Activated naive CD4-positive, alpha-beta T cell treated with anti-CD3 and anti-CD28 coated beads, Interleukin-2, amount 50 U/mL, for 72 hours (primary cell): Measurements from ENCODE around the gene GK. TPM values are rescaled to one million over a fixed set of nuclear protein-coding genes. Genes with fewer than 3 reads are reported as not detected.
"Not testable (repeated sequence)": the region's sequence is repeated elsewhere in the genome, so short reads cannot be mapped to it uniquely, and the experiment has no call there.

ENCODE experiments used
- ATAC-seq, 2 donors: fragments of 150-1000 bp; cut with Tn5 transposase; 2 replicates each; pipeline ENCODE4 v1.10.0; 2021; ENCODE audit warnings: mild to moderate bottlenecking in 2 of 2, moderate library complexity in 2 of 2
- DNase-seq, 2 donors: peaks; one replicate each; pipeline ENCODE4 v3.0.0; 2021 to 2022; ENCODE audit warnings: low spot score in 2 of 2
- H3K27ac Mint-ChIP-seq, 2 donors: one replicate each; pipeline ENCODE4 v1.8.0; 2022; ENCODE audit warnings: mild to moderate bottlenecking in 2 of 2, mixed read lengths in 2 of 2
- H3K36me3 Mint-ChIP-seq, 2 donors: one replicate each; pipeline ENCODE4 v1.8.0; 2022; ENCODE audit warnings: mixed read lengths in 2 of 2
- H3K9me3 Mint-ChIP-seq, 2 donors: one replicate each; pipeline ENCODE4 v1.8.0; 2022; ENCODE audit warnings: mixed read lengths in 2 of 2
- total RNA-seq, 2 donors: library from RNA; stranded (reverse); gene quantifications; one replicate each; pipeline ENCODE4 v1.2.3, GENCODE V29; 2022

Gene GK
- total RNA-seq, 2 donors from 2014 or later: 53.1 to 147 TPM

DNA sequence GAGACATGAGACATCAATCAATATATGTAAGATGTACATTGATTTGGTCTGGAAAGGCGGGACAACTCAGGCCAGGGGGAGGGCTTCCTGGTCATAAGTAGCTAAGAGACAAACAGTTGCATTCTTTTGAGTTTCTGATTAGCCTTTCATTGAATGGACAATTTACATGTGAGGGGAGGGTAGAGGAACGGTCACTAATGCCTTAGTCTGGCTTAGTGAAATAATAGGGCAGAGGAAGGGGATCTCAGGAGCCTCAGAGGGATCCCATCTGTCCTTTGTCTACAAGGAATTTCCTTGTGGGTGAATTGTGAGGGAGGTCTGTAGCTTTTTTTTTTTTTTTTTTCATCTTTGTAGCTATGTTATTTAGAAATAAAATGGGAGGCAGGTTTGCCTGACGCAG, 88.3 kb downstream of the GK start:
- H3K36me3 Mint-ChIP-seq: no peaks in the 10 kb centered on the region
- no peak for ATAC-seq

DNA sequence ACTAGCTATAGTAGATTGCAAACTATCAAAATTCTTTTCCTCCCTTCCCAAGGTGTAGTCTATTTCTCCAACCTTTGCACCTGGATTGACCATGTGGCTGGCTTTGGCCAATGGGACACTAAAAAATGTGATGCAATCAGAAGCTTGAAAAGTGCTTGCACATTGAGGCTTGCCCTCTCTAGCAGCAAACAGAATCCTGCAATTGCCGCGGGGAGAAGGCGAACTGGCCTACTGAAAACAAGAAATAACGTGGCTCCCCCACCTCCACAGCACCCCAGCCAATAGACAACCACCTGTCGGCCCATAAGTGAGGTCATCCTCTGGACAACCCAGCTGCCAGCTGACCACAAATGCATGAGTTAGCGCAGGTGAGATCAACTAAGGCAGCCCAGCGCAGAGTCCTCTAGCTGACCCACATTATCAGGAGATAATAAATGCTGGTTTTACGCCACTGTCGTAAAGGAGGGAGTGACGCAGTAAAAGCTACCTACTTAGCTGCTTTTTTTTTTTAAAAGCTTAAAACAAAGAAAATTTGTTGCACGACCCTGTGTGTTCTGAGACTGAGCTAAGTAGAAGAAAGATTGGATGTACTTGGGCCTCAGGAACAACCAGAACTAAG, 95.2 kb downstream of the GK start:
- no peak for DNase-seq
- ATAC-seq: no peak
- Mint-ChIP-seq H3K9me3 (peaks cover 0 to 4% of the 10 kb centered on the region in 2 donors), H3K36me3 (no peaks in the 10 kb centered on the region), H3K27ac (no peak overlapping the region)

More for the DNA sequence above, 88.3 kb downstream of the GK start:
- peaks cover 0 to 4% of the 10 kb centered on the region in 2 donors for H3K9me3 Mint-ChIP-seq
- H3K27ac Mint-ChIP-seq: peak overlapping the region in 1 of 2 donors; percentile 62
- no peak for DNase-seq

DNA sequence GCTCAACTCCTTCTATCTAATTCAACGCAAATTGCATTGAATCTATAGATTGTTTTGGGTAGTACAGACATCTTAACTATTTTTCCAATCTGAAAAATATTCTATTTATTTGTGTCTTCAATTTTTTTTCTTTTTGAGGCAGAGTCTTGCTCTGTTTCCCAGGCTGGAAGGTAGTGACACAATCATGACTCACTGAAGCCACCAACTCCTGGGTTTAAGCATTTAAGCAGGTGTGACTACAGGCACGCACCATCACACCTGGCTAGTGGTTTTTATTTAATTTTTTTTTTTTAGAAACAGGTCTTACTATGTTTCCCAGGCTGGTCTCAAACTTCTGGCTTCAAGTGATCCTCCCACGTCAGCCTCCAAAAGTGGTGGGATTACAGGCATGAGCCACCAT, 98.3 kb downstream of the GK start:
- ATAC-seq (peak in 1 of 2 donors; percentile 34), DNase-seq (no peak)
- H3K9me3 Mint-ChIP-seq: no peaks in the 10 kb centered on the region
- H3K27ac Mint-ChIP-seq: no peak overlapping the region
- no peaks in the 10 kb centered on the region for H3K36me3 Mint-ChIP-seq

DNA sequence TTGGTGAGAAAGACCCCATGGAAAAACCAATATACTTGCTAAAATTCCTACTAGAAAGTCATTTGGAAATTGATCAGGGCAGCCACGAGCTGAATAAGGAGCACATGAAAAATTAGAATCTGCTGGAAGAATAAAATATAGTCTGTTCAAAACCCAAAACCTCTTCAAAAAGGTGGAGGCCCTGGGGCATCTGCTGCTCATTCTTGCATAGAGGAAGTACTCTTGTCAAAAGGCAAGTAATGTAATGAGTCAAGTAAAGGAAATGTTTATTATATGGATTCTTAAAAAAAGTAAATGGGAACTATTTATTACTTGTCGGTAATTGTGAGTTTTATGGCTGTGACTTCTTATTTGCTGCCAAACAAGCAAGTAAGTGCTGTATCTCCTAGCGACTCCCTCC, 109.5 kb downstream of the GK start:
- no peaks in the 10 kb centered on the region for H3K9me3 Mint-ChIP-seq
- H3K27ac Mint-ChIP-seq: no peak overlapping the region
- no peak for DNase-seq
- H3K36me3 Mint-ChIP-seq: peaks cover 0 to 6% of the 10 kb centered on the region in 2 donors
- ATAC-seq: peak in 1 of 2 donors; percentile 76

DNA sequence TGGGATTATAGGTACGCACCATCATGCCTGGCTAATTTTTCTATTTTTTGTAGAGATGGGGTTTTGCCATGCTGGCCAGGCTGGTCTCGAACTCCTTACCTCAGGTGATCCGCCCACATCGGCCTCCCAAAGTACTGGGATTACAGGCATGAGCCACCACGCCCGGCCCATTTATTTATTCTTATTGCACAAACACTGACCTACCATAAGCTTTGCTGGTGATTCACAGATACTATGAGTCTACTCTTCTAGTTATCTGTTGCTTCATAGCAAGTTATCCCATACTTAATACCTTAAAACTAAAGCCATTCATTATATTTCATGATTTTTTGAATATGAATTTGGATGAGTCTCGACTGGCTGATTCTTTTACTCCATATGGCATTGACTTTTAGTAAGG, 120.5 kb downstream of the GK start:
- not testable (repeated sequence) for H3K27ac Mint-ChIP-seq, DNase-seq, ATAC-seq, H3K9me3 Mint-ChIP-seq, H3K36me3 Mint-ChIP-seq

DNA sequence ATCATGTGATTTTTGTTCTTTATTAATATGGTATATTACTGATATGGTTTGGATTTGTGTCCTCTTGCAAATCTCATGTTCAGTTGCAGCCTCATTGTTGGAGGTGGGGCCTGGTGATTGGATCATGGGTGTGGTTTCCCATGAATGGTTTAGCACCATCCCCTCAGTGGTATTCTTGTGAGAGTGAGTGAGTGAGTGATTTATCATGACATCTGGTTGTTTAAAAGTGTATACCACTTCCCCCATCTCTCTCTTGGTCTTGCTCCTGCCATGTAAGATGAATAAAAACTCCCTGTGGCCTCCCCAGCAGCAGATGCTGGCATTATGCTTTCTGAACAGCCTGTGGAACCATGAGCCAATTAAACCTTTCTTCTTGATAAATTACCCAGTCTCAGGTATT, 124.4 kb downstream of the GK start:
- ATAC-seq (no peak), DNase-seq (no peak)
- H3K36me3 Mint-ChIP-seq: peaks cover 0 to 6% of the 10 kb centered on the region in 2 donors
- no peak overlapping the region for H3K27ac Mint-ChIP-seq
- H3K9me3 Mint-ChIP-seq: peaks cover 0 to 8% of the 10 kb centered on the region in 2 donors

DNA sequence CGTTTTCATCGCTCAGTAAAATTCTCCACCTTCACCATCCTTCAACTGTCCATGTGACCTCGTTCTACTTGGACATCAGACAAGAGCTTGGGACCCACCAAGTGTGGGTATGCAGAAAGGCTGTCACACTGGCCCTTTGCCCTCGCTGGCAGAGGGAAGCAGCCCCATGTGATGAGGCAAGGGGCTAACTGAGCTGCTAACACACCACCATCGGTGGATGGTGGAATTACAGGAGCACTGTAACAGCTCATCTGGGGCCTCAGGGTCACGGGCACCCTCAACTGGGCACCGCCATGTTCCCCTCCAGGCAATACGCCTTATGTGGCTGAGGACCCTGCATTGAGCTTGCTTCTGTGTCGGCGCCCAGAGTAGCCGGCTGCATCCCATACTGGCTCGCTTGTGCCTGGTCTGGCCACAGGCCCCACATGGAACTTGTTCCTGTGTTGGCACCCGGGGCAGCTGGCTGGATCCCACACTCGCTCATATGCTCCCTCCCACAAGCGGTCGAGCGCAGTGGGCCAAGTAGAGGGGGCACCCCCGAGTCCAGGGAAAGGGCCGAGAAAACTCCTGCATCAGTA, 126.3 kb downstream of the GK start:
- DNase-seq (no peak), ATAC-seq (peak in 1 of 2 donors; percentile 10)
- Mint-ChIP-seq H3K36me3 (peaks cover 0 to 6% of the 10 kb centered on the region in 2 donors), H3K9me3 (peaks cover 0 to 4% of the 10 kb centered on the region in 2 donors), H3K27ac (peak overlapping the region in 1 of 2 donors; percentile 41)

Other genes starting within 250 kb of the GK start
- 1 to 10 TPM; 2.7 to 4.3 TPM for gene TASL, start 75.7 kb upstream of the GK start, total RNA-seq
- gene TAB3, start 235.8 kb downstream of the GK start, total RNA-seq: 10 to 100 TPM; 19.5 to 25.2 TPM